MCF 10A (cell line): ENCODE results near the gene COA1. TPM values are rescaled to one million over a fixed set of nuclear protein-coding genes. Genes with fewer than 3 reads are reported as not detected.
A peak's percentile ranks its signal among the peaks of the same experiment; 100 is the strongest.

Experiments used
- BruUV-seq: library from RNA; stranded (reverse); fragments of 400-500 nt; replicated peaks from 2 replicates; lab custom pipeline; 2021; lab: Mats Ljungman, UMichigan
- CTCF ChIA-PET: fragments of 300-600 bp; sonication (Branson Sonifier 250); formaldehyde crosslinking; extraction: SDS; loops from one replicate; lab custom pipeline; 2021; ENCODE audit warnings: antibody characterized with exemption, inconsistent platforms; lab: Yijun Ruan, JAX
- POLR2A ChIA-PET: fragments of 300-600, 350-650 bp; sonication (Branson Sonifier 250); formaldehyde crosslinking; extraction: SDS; loops from one replicate; lab custom pipeline; 2020; ENCODE audit warnings: antibody characterized with exemption, inconsistent platforms; lab: Yijun Ruan, JAX
- DNase-seq: peaks from one replicate; pipeline ENCODE4 v3.0.0-alpha.2; 2018; ENCODE audit not compliant: unreplicated experiment
- H3K27ac Mint-ChIP-seq: one replicate; pipeline ENCODE4 v1.8.0; 2022; ENCODE audit warnings: mild to moderate bottlenecking, low read depth, mixed read lengths; ENCODE audit not compliant: unreplicated experiment
- H3K27me3 Mint-ChIP-seq: one replicate; pipeline ENCODE4 v1.8.0; 2022; ENCODE audit warnings: mixed read lengths; ENCODE audit not compliant: insufficient read depth, unreplicated experiment
- H3K36me3 Mint-ChIP-seq: one replicate; pipeline ENCODE4 v1.8.0; 2022; ENCODE audit warnings: mild to moderate bottlenecking, moderate library complexity, mixed read lengths; ENCODE audit not compliant: insufficient read depth, unreplicated experiment
- H3K4me1 Mint-ChIP-seq: one replicate; pipeline ENCODE4 v1.8.0; 2022; ENCODE audit warnings: mixed read lengths; ENCODE audit not compliant: insufficient read depth, unreplicated experiment
- H3K4me3 Mint-ChIP-seq: one replicate; pipeline ENCODE4 v1.8.0; 2022; ENCODE audit warnings: mild to moderate bottlenecking, moderate library complexity, mixed read lengths; ENCODE audit not compliant: unreplicated experiment
- H3K9me3 Mint-ChIP-seq: one replicate; pipeline ENCODE4 v1.8.0; 2022; ENCODE audit warnings: mixed read lengths; ENCODE audit not compliant: unreplicated experiment
- CTCF ChIP-seq: fragments of 200-600 bp; IDR thresholded peaks from one replicate; pipeline ENCODE4 v1.8.0; 2022; ENCODE audit warnings: antibody characterized with exemption, mild to moderate bottlenecking; ENCODE audit not compliant: unreplicated experiment
- intact Hi-C: fragments of 100-400 bp; cut with micrococcal nuclease; formaldehyde crosslinking; loops from 2 replicates; pipeline ENCODE4 v1.14.1; 2022
- total RNA-seq: library from RNA; stranded (reverse); gene quantifications from 2 replicates; pipeline ENCODE4 v1.2.3, GENCODE V29; 2022

COA1 gene
- total RNA-seq, 1 experiment from 2014 or later = 68.5 TPM

GRCh38 chr7:43626695-43627094 lies 102.6 kb downstream of the COA1 start:
- ChIA-PET POLR2A (interaction anchor here (0.6 to 2.0 kb wide), 6 partner anchors 9 to 980 kb away, joined by 3 to 13 read pairs (median 4); partner anchors contain the start of gene OGDH), CTCF (interaction anchor here (4.0 kb wide), 1 partner anchor 44 kb away, joined by 19 read pairs; the partner anchor contains the start of gene STK17A)
- intact Hi-C loops = no loop called here
- Mint-ChIP-seq H3K9me3 (no peaks in the 10 kb centered on the region), H3K27me3 (no peaks in the 10 kb centered on the region), H3K4me1 (peaks cover 21% of the 10 kb centered on the region), H3K36me3 (peaks cover 90% of the 10 kb centered on the region), H3K27ac (peak overlapping the region; percentile 15), H3K4me3 (no peak overlapping the region)
- no peak for TF ChIP-seq CTCF
- DNase-seq = no peak
- BruUV-seq = no TSS peak

GRCh38 chr7:43625980-43626379 lies 103.3 kb downstream of the COA1 start:
- H3K36me3 Mint-ChIP-seq = peaks cover 83% of the 10 kb centered on the region
- no peak overlapping the region for H3K4me3 Mint-ChIP-seq
- H3K27ac Mint-ChIP-seq = peak overlapping the region; percentile 15
- H3K9me3 Mint-ChIP-seq = no peaks in the 10 kb centered on the region
- no TSS peak for BruUV-seq
- intact Hi-C loops = no loop called here
- DNase-seq = no peak
- ChIA-PET CTCF (interaction anchor here (4.0 kb wide), 1 partner anchor 43 kb away, joined by 19 read pairs; the partner anchor contains the start of gene STK17A), POLR2A (interaction anchor here (0.6 to 2.0 kb wide), 8 partner anchors 10 to 981 kb away, joined by 3 to 13 read pairs (median 3); partner anchors contain the start of genes OGDH and PSMA2)
- peaks cover 21% of the 10 kb centered on the region for H3K4me1 Mint-ChIP-seq
- no peaks in the 10 kb centered on the region for H3K27me3 Mint-ChIP-seq
- no peak for TF ChIP-seq CTCF

DNA sequence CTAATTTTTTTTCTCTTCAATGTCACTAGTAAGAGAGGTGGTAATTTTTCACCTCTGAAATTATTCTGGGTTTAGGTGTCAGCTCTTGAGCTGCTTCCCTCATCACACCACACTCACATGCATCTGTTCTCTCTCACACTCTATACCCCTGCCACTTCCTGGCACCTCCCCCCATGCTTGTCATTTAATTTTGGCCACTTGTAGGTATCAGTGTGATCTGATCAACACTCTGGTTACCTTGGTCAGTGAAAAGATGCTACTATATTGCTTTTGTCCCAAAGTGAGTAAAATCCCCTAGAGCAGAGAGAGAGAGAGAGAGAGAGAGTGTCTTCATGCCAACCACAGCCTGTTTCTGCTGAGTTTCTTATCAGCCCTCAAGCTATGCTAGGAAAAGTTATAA lies 103.9 kb downstream of the COA1 start:
- no TSS peak for BruUV-seq

More for the DNA sequence above, 103.9 kb downstream of the COA1 start:
- H3K36me3 Mint-ChIP-seq = peaks cover 78% of the 10 kb centered on the region
- ChIA-PET POLR2A (interaction anchor here (1.0 to 2.0 kb wide), 3 partner anchors 10 to 40 kb away, joined by 3 to 13 read pairs (median 4); no protein-coding TSS in a partner anchor), CTCF (interaction anchor here (4.0 kb wide), 1 partner anchor 43 kb away, joined by 19 read pairs; the partner anchor contains the start of gene STK17A)
- no peak for DNase-seq
- no peaks in the 10 kb centered on the region for H3K27me3 Mint-ChIP-seq
- peaks cover 20% of the 10 kb centered on the region for H3K4me1 Mint-ChIP-seq
- TF ChIP-seq CTCF = no peak
- intact Hi-C loops = no loop called here
- no peak overlapping the region for H3K4me3 Mint-ChIP-seq
- no peaks in the 10 kb centered on the region for H3K9me3 Mint-ChIP-seq
- peak overlapping the region; percentile 15 for H3K27ac Mint-ChIP-seq
